Caco-2 (cell line): ENCODE results near the gene PPAT. TPM values are rescaled to one million over a fixed set of nuclear protein-coding genes. Genes with fewer than 3 reads are reported as not detected.
"Not testable (repeated sequence)": the region's sequence is repeated elsewhere in the genome, so short reads cannot be mapped to it uniquely, and the experiment has no call there.

Source experiments
- BruUV-seq: library from RNA; stranded (reverse); fragments of 400-500 nt; replicated peaks from 2 replicates; lab custom pipeline; 2021; lab: Mats Ljungman, UMichigan
- CTCF ChIA-PET: fragments of 300-600 bp; sonication (Branson Sonifier 250); formaldehyde crosslinking; loops from one replicate; lab custom pipeline; 2022; ENCODE audit warnings: antibody characterized with exemption; lab: Charles Lee
- POLR2A ChIA-PET: fragments of 300-600 bp; sonication (Branson Sonifier 250); formaldehyde crosslinking; loops from one replicate; lab custom pipeline; 2022; ENCODE audit warnings: antibody characterized with exemption; lab: Charles Lee
- DNase-seq, 2 experiments: peaks; one replicate each; pipeline versions ENCODE4 v3.0.0 to v3.0.0-alpha.2; 2020 to 2022
- H3K27me3 ChIP-seq: replicated peaks from 2 replicates; pipeline ENCODE4 v1.6.0; 2011; ENCODE audit warnings: low read length; ENCODE audit not compliant: control insufficient read depth, insufficient read depth
- H3K36me3 ChIP-seq: 2 replicates; pipeline ENCODE4 v1.5.1; 2011; ENCODE audit warnings: low read length; ENCODE audit not compliant: control insufficient read depth, insufficient read depth
- H3K4me1 ChIP-seq: fragments of 250-450 bp; sonication (Bioruptor Pico); 2 replicates; pipeline ENCODE4 v1.5.1; 2020; ENCODE audit warnings: mild to moderate bottlenecking
- H3K4me3 ChIP-seq: 2 replicates; pipeline ENCODE4 v1.5.1; 2011; ENCODE audit warnings: low read depth, mild to moderate bottlenecking, control low read depth, low read length
- H3K9me3 ChIP-seq: fragments of 250-450 bp; sonication (Bioruptor Pico); 2 replicates; pipeline ENCODE4 v1.5.1; 2020; ENCODE audit warnings: mild to moderate bottlenecking, moderate library complexity
- H3K27ac Mint-ChIP-seq: one replicate; pipeline ENCODE4 v1.8.0; 2022; ENCODE audit warnings: mixed read lengths; ENCODE audit not compliant: unreplicated experiment
- H3K27me3 Mint-ChIP-seq: one replicate; pipeline ENCODE4 v1.8.0; 2022; ENCODE audit warnings: mixed read lengths; ENCODE audit not compliant: insufficient read depth, unreplicated experiment
- H3K36me3 Mint-ChIP-seq: one replicate; pipeline ENCODE4 v1.8.0; 2022; ENCODE audit warnings: mild to moderate bottlenecking, mixed read lengths; ENCODE audit not compliant: insufficient read depth, unreplicated experiment
- H3K4me1 Mint-ChIP-seq: one replicate; pipeline ENCODE4 v1.8.0; 2022; ENCODE audit warnings: low read depth, mixed read lengths; ENCODE audit not compliant: unreplicated experiment
- H3K4me3 Mint-ChIP-seq: one replicate; pipeline ENCODE4 v1.8.0; 2022; ENCODE audit warnings: mild to moderate bottlenecking, moderate library complexity, mixed read lengths; ENCODE audit not compliant: unreplicated experiment
- H3K9me3 Mint-ChIP-seq: one replicate; pipeline ENCODE4 v1.8.0; 2022; ENCODE audit warnings: mixed read lengths; ENCODE audit not compliant: unreplicated experiment
- CTCF ChIP-seq, 2 experiments: fragments of 200-600 bp in 1 of 2; IDR thresholded peaks; 1 replicate in 1 of 2; 2 replicates in 1 of 2; pipeline versions ENCODE4 v1.5.1 to v1.8.0; 2011 to 2022; ENCODE audit warnings: antibody characterized with exemption in 1 of 2, control low read depth in 1 of 2, inconsistent platforms in 1 of 2, low read depth in 1 of 2, low read length in 1 of 2, mild to moderate bottlenecking in 1 of 2, moderate library complexity in 1 of 2; ENCODE audit not compliant: insufficient read depth in 1 of 2, severe bottlenecking in 1 of 2, unreplicated experiment in 1 of 2
- intact Hi-C: fragments of 100-400 bp; cut with micrococcal nuclease; formaldehyde crosslinking; loops from one replicate; pipeline ENCODE4 v1.10.0; 2022; ENCODE audit not compliant: unreplicated experiment
- total RNA-seq: library from RNA; stranded (reverse); gene quantifications from 2 replicates; pipeline ENCODE4 v1.2.3, GENCODE V29; 2022

Gene PPAT
- total RNA-seq, 1 experiment from 2014 or later, result 60.7 TPM

- BruUV-seq, result no TSS peak
- no peak for DNase-seq
- Histone ChIP-seq H3K4me1 (no peaks in the 10 kb centered on the region), H3K27me3 (no peaks in the 10 kb centered on the region), H3K36me3 (no peaks in the 10 kb centered on the region), H3K9me3 (no peaks in the 10 kb centered on the region; the same call in 1 of the 2 replicates), H3K4me3 (no peak overlapping the region)
- peaks cover 20% of the 10 kb centered on the region for H3K36me3 Mint-ChIP-seq
- no peaks in the 10 kb centered on the region for H3K9me3 Mint-ChIP-seq
- intact Hi-C loops, result no loop called here
- no peaks in the 10 kb centered on the region for H3K27me3 Mint-ChIP-seq
- POLR2A ChIA-PET, result no interaction called here
- no peaks in the 10 kb centered on the region for H3K4me1 Mint-ChIP-seq
- CTCF ChIA-PET, result no interaction called here
- H3K27ac Mint-ChIP-seq, result no peak overlapping the region
- no peak for TF ChIP-seq CTCF (IDR thresholded peaks at IDR 0.05; ENCODE audit: insufficient read depth in 1 of 2, low read depth in 1 of 2, low read length in 1 of 2, severe bottlenecking in 1 of 2, unreplicated experiment in 1 of 2)
- no peak overlapping the region for H3K4me3 Mint-ChIP-seq
Measured at GRCh38 chr4:56372774-56373173, 62.6 kb downstream of the PPAT start.

- TF ChIP-seq CTCF (IDR thresholded peaks at IDR 0.05; ENCODE audit: insufficient read depth in 1 of 2, low read depth in 1 of 2, low read length in 1 of 2, severe bottlenecking in 1 of 2, unreplicated experiment in 1 of 2), result no peak
- CTCF ChIA-PET, result no interaction called here
- BruUV-seq, result no TSS peak
- no peaks in the 10 kb centered on the region for H3K27me3 Mint-ChIP-seq
- no peaks in the 10 kb centered on the region for H3K9me3 Mint-ChIP-seq
- peaks cover 20% of the 10 kb centered on the region for H3K36me3 Mint-ChIP-seq
- Histone ChIP-seq H3K4me1 (no peaks in the 10 kb centered on the region), H3K27me3 (no peaks in the 10 kb centered on the region), H3K9me3 (no peaks in the 10 kb centered on the region), H3K36me3 (no peaks in the 10 kb centered on the region), H3K4me3 (no peak overlapping the region)
- H3K4me1 Mint-ChIP-seq, result no peaks in the 10 kb centered on the region
- DNase-seq, result no peak
- intact Hi-C loops, result no loop called here
- H3K27ac Mint-ChIP-seq, result no peak overlapping the region
- no peak overlapping the region for H3K4me3 Mint-ChIP-seq
- POLR2A ChIA-PET, result no interaction called here
Measured at GRCh38 chr4:56371426-56372220, 63.8 kb downstream of the PPAT start.

- ChIA-PET CTCF (no interaction called here), POLR2A (no interaction called here)
- Mint-ChIP-seq H3K4me1 (no peaks in the 10 kb centered on the region), H3K27me3 (no peaks in the 10 kb centered on the region), H3K27ac (no peak overlapping the region), H3K36me3 (peaks cover 9% of the 10 kb centered on the region), H3K4me3 (no peak overlapping the region), H3K9me3 (no peaks in the 10 kb centered on the region)
- no peaks in the 10 kb centered on the region for H3K27me3 ChIP-seq
- H3K9me3 ChIP-seq, result no peaks in the 10 kb centered on the region
- intact Hi-C loops, result no loop called here
- TF ChIP-seq CTCF (IDR thresholded peaks at IDR 0.05; ENCODE audit: insufficient read depth in 1 of 2, low read depth in 1 of 2, low read length in 1 of 2, severe bottlenecking in 1 of 2, unreplicated experiment in 1 of 2), result no peak
- H3K36me3 ChIP-seq, result no peaks in the 10 kb centered on the region
- BruUV-seq, result no TSS peak
- H3K4me3 ChIP-seq, result no peak overlapping the region
- no peaks in the 10 kb centered on the region for H3K4me1 ChIP-seq
- no peak for DNase-seq
Measured at GRCh38 chr4:56370377-56370776, 65.0 kb downstream of the PPAT start.

GRCh38 chr4:56362981-56363380 lies 72.4 kb downstream of the PPAT start:
- H3K36me3 ChIP-seq, H3K4me3 Mint-ChIP-seq, CTCF ChIA-PET, H3K4me1 Mint-ChIP-seq, H3K9me3 ChIP-seq, POLR2A ChIA-PET, H3K36me3 Mint-ChIP-seq, BruUV-seq, H3K27me3 Mint-ChIP-seq, H3K4me3 ChIP-seq, H3K27me3 ChIP-seq, DNase-seq, H3K9me3 Mint-ChIP-seq, H3K4me1 ChIP-seq, H3K27ac Mint-ChIP-seq, intact Hi-C loops: not testable (repeated sequence)
